CD14-positive monocyte (primary cell): ENCODE data around the gene FOXJ1. TPM values are rescaled to one million over a fixed set of nuclear protein-coding genes. Genes with fewer than 3 reads are reported as not detected.

Experiments used
- DNase-seq, 3 donors: peaks; one replicate each; pipeline ENCODE4 v3.0.0-alpha.2; 2011 to 2022
- H2AFZ ChIP-seq: 2 replicates; pipeline ENCODE4 v1.6.0; 2012; ENCODE audit warnings: mild to moderate bottlenecking, low read depth, low read length, inconsistent platforms; ENCODE audit not compliant: insufficient read depth, poor library complexity, severe bottlenecking
- H3K27ac ChIP-seq, 2 donors: 1 replicate in 1 of 2; 2 replicates in 1 of 2; pipeline ENCODE4 v1.5.1; 2012 to 2013; ENCODE audit warnings: low read length in 2 of 2, control low read depth in 1 of 2, inconsistent platforms in 1 of 2, low read depth in 1 of 2, mild to moderate bottlenecking in 1 of 2
- H3K27me3 ChIP-seq, 2 donors: one replicate each; pipeline versions ENCODE4 v1.6.0 to v1.6.1; 2011 to 2013; ENCODE audit warnings: low read length in 2 of 2; ENCODE audit not compliant: control insufficient read depth in 2 of 2, insufficient read depth in 2 of 2
- H3K36me3 ChIP-seq, 2 donors: replicated peaks in 1 of 2; 1 replicate in 1 of 2; 2 replicates in 1 of 2; pipeline versions ENCODE4 v1.5.1 to v1.6.1; 2012 to 2013; ENCODE audit warnings: low read length in 2 of 2, control low read depth in 1 of 2, inconsistent platforms in 1 of 2, mild to moderate bottlenecking in 1 of 2; ENCODE audit not compliant: insufficient read depth in 2 of 2, control insufficient read depth in 1 of 2
- H3K4me1 ChIP-seq, 2 donors: 1 replicate in 1 of 2; 2 replicates in 1 of 2; pipeline versions ENCODE4 v1.5.1 to v1.6.1; 2012 to 2013; ENCODE audit warnings: low read length in 2 of 2, control low read depth in 1 of 2, inconsistent platforms in 1 of 2, mild to moderate bottlenecking in 1 of 2, moderate library complexity in 1 of 2; ENCODE audit not compliant: insufficient read depth in 2 of 2, control insufficient read depth in 1 of 2
- H3K4me2 ChIP-seq: replicated peaks from 2 replicates; pipeline ENCODE3; 2012; ENCODE audit warnings: low read length, moderate library complexity, mild to moderate bottlenecking; ENCODE audit not compliant: poor library complexity, severe bottlenecking; ENCODE audit errors: extremely low read depth
- H3K4me3 ChIP-seq, 3 experiments: fragments of 200-600 bp in 1 of 3; sonication (generic) in 1 of 3; replicated peaks in 1 of 3; 1 replicate in 2 of 3; 2 replicates in 1 of 3; pipeline ENCODE4 v1.5.1; 2011 to 2013; ENCODE audit warnings: low read length in 3 of 3, mild to moderate bottlenecking in 3 of 3, control low read depth in 2 of 3, low read depth in 2 of 3, inconsistent platforms in 1 of 3, moderate library complexity in 1 of 3
- H3K79me2 ChIP-seq: 2 replicates; pipeline ENCODE4 v1.6.0; 2012; ENCODE audit warnings: mild to moderate bottlenecking, control low read depth, inconsistent platforms, low read length, moderate library complexity; ENCODE audit not compliant: insufficient read depth
- H3K9ac ChIP-seq: 2 replicates; pipeline ENCODE4 v1.6.0; 2017; ENCODE audit warnings: low read length, mild to moderate bottlenecking; ENCODE audit not compliant: insufficient read depth, poor library complexity, severe bottlenecking
- H3K9me3 ChIP-seq, 2 donors: replicated peaks in 1 of 2; 1 replicate in 1 of 2; 2 replicates in 1 of 2; pipeline versions ENCODE4 v1.5.1 to v1.6.1; 2012 to 2013; ENCODE audit warnings: low read length in 2 of 2, control low read depth in 1 of 2; ENCODE audit not compliant: control insufficient read depth in 1 of 2, insufficient read depth in 1 of 2
- H4K20me1 ChIP-seq: 2 replicates; pipeline ENCODE4 v1.6.0; 2012; ENCODE audit warnings: mild to moderate bottlenecking, low read length, control low read depth, moderate library complexity; ENCODE audit not compliant: insufficient read depth
- H3K27ac Mint-ChIP-seq, 7 donors: one replicate each; pipeline ENCODE4 v1.8.0; 2020; ENCODE audit warnings: mild to moderate bottlenecking in 7 of 7, mixed read lengths in 7 of 7, moderate library complexity in 6 of 7, inconsistent platforms in 2 of 7
- H3K27me3 Mint-ChIP-seq, 3 donors: one replicate each; pipeline ENCODE4 v1.8.0; 2021 to 2022; ENCODE audit warnings: low read depth in 3 of 3, mild to moderate bottlenecking in 3 of 3, mixed read lengths in 3 of 3, moderate library complexity in 3 of 3, inconsistent platforms in 1 of 3
- H3K36me3 Mint-ChIP-seq, 2 donors: one replicate each; pipeline ENCODE4 v1.8.0; 2020; ENCODE audit warnings: mixed read lengths in 2 of 2, inconsistent platforms in 1 of 2, mild to moderate bottlenecking in 1 of 2
- H3K4me1 Mint-ChIP-seq: one replicate; pipeline ENCODE4 v1.8.0; 2020; ENCODE audit warnings: mild to moderate bottlenecking, mixed read lengths
- H3K4me3 Mint-ChIP-seq, 2 donors: one replicate each; pipeline ENCODE4 v1.8.0; 2020; ENCODE audit warnings: mild to moderate bottlenecking in 2 of 2, mixed read lengths in 2 of 2, moderate library complexity in 1 of 2
- H3K9me3 Mint-ChIP-seq, 7 donors: one replicate each; pipeline ENCODE4 v1.8.0; 2020 to 2022; ENCODE audit warnings: mixed read lengths in 7 of 7, mild to moderate bottlenecking in 6 of 7, moderate library complexity in 6 of 7, inconsistent platforms in 2 of 7
- WGBS: methylation state at CpG from one replicate; pipeline ENCODE4 v1.1.5; 2013; ENCODE audit warnings: missing lambda C conversion rate; ENCODE audit not compliant: insufficient coverage; 5-methylcytosine and 5-hydroxymethylcytosine counted together
- intact Hi-C, 2 donors: fragments of 100-400 bp; cut with micrococcal nuclease; formaldehyde crosslinking; loops; one replicate each; pipeline versions ENCODE4 v1.15.0 to v1.15.1; 2023
- polyA plus RNA-seq, 3 donors: library from polyadenylated mRNA; depleted of rRNA in 1 of 3; unstranded in 2 of 3; stranded (reverse) in 1 of 3; fragments of 300-500 nt in 2 of 3; fragments of >200 nt in 1 of 3; fragmentation: Illumina TruSeq in 2 of 3; gene quantifications; 1 replicate in 2 of 3; 2 replicates in 1 of 3; pipeline ENCODE4 v1.2.3, GENCODE V29; 2012 to 2021
- TF ChIP-seq, protein P1 (sequence below): fragments of 200-600 bp; IDR thresholded peaks from one replicate; pipeline ENCODE4 v1.8.0; 2022; ENCODE audit warnings: antibody characterized with exemption, mild to moderate bottlenecking

FOXJ1 gene
- polyA plus RNA-seq, 3 donors = not detected

DNA sequence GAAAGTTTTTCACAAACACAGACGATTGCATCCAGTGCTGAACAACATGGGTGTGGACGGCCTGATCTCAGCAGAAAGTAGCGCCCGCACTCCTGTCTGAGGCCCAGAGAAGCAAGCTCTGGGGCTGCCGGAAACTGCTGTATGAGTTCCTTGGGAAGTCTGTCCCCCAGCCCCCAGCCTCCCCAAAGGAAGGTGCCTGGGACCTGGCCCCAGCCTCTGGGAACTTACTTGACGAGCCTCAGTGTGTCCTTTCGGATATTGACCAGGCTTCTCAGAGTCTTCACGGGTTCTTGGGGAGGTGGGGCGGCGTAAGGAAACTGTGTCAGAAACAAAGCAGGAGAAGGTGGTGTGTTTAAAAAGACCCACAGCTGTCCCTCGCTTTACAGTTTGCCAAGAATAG is 32.4 kb upstream of the FOXJ1 start:
- H3K36me3 ChIP-seq = no peaks in the 10 kb centered on the region
- intact Hi-C loops = no loop called here
- H3K4me2 ChIP-seq = no peak overlapping the region
- Mint-ChIP-seq H3K9me3 (peaks cover 0 to 1% (median 0%) of the 10 kb centered on the region in 7 donors), H3K4me1 (peaks cover 6% of the 10 kb centered on the region), H3K4me3 (no peak overlapping the region), H3K27ac (no peak overlapping the region), H3K36me3 (no peaks in the 10 kb centered on the region), H3K27me3 (peaks cover 1 to 5% (median 2%) of the 10 kb centered on the region in 3 donors)
- H3K9me3 ChIP-seq = no peaks in the 10 kb centered on the region
- H4K20me1 ChIP-seq = no peaks in the 10 kb centered on the region
- no peak overlapping the region for H3K9ac ChIP-seq
- H3K27me3 ChIP-seq = no peaks in the 10 kb centered on the region
- H3K4me1 ChIP-seq = peaks cover 0 to 5% of the 10 kb centered on the region in 2 donors
- TF ChIP-seq, protein P1, sequence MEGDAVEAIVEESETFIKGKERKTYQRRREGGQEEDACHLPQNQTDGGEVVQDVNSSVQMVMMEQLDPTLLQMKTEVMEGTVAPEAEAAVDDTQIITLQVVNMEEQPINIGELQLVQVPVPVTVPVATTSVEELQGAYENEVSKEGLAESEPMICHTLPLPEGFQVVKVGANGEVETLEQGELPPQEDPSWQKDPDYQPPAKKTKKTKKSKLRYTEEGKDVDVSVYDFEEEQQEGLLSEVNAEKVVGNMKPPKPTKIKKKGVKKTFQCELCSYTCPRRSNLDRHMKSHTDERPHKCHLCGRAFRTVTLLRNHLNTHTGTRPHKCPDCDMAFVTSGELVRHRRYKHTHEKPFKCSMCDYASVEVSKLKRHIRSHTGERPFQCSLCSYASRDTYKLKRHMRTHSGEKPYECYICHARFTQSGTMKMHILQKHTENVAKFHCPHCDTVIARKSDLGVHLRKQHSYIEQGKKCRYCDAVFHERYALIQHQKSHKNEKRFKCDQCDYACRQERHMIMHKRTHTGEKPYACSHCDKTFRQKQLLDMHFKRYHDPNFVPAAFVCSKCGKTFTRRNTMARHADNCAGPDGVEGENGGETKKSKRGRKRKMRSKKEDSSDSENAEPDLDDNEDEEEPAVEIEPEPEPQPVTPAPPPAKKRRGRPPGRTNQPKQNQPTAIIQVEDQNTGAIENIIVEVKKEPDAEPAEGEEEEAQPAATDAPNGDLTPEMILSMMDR = no peak
- no peak overlapping the region for H2AFZ ChIP-seq
- no peak for DNase-seq
- no peak overlapping the region for H3K27ac ChIP-seq
- H3K4me3 ChIP-seq = no peak overlapping the region
- no peaks in the 10 kb centered on the region for H3K79me2 ChIP-seq
- 98% methylated on average over 11 of the region's 11 CpGs for WGBS

DNA sequence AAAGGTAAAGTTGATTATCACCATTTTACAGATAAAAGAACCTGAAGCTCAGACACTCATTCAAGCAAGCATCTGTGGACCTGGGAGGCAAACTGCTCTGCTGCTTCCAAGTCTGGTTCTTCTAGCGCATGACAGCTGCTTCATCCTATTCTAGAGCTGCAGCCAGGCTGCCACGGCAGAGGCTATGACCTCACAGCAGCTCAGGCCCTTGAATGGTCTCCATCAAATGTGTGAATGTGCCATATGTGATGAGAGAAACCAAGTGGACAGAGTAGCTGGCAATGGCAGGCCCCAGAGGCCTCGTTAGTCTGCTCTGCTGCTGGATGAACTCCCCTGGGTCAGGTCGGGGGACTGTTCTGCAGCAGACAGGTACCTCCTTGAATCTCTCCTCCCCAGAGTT is 30.7 kb upstream of the FOXJ1 start:
- peaks cover 9% of the 10 kb centered on the region for H3K4me1 Mint-ChIP-seq
- H3K27ac Mint-ChIP-seq = no peak overlapping the region
- H3K4me1 ChIP-seq = peaks cover 0 to 6% of the 10 kb centered on the region in 2 donors
- no peaks in the 10 kb centered on the region for H3K9me3 ChIP-seq
- H3K4me2 ChIP-seq = no peak overlapping the region
- H2AFZ ChIP-seq = no peak overlapping the region
- TF ChIP-seq, protein P1 = no peak
- no peak overlapping the region for H3K4me3 Mint-ChIP-seq
- 100% methylated on average over 2 of the region's 4 CpGs for WGBS
- no peaks in the 10 kb centered on the region for H3K27me3 ChIP-seq
- DNase-seq = no peak
- H3K36me3 ChIP-seq = no peaks in the 10 kb centered on the region
- H3K9me3 Mint-ChIP-seq = peaks cover 0 to 2% (median 0%) of the 10 kb centered on the region in 7 donors
- H3K27me3 Mint-ChIP-seq = peaks cover 0 to 5% (median 3%) of the 10 kb centered on the region in 3 donors
- H3K79me2 ChIP-seq = no peaks in the 10 kb centered on the region
- no peak overlapping the region for H3K4me3 ChIP-seq
- no peaks in the 10 kb centered on the region for H3K36me3 Mint-ChIP-seq
- intact Hi-C loops = no loop called here
- H4K20me1 ChIP-seq = no peaks in the 10 kb centered on the region
- H3K9ac ChIP-seq = no peak overlapping the region
- no peak overlapping the region for H3K27ac ChIP-seq
